Measurements from ENCODE around the gene PGAM2. TPM values are rescaled to one million over a fixed set of nuclear protein-coding genes. Genes with fewer than 3 reads are reported as not detected.

The PGAM2 gene
- polyA plus RNA-seq, 1 donor: 4.0 TPM

DNA sequence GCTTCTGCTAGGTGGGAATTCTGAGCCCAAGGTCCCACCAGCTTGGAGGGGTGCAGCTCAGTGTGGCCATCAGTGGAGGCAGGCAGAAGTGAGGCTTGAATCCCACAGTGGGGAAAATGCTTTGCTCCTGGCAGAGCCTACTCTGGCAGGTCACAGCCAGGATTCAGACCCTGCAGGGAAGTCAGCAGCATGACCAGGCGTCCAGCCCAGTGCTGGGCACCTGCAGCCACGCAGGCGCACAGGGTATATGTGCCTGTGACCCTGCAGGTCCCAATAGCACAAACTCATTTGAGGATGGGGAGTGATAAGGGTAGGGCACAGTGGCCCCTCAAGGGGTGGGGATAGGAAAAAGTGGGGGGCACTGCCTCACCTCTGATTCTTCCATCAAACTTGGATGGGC lies 30.4 kb upstream of the PGAM2 start:
- Histone ChIP-seq H3K4me3 (ENCODE audit: low read length) (no peak overlapping the region), H3K27ac (ENCODE audit: low read length) (no peak overlapping the region), H3K4me1 (ENCODE audit: control insufficient read depth, insufficient read depth, low read length) (no peaks in the 10 kb centered on the region), H3K27me3 (ENCODE audit: control insufficient read depth, insufficient read depth, low read length) (no peaks in the 10 kb centered on the region), H3K9me3 (ENCODE audit: control insufficient read depth, low read depth, low read length) (no peaks in the 10 kb centered on the region), H3K36me3 (ENCODE audit: control insufficient read depth, insufficient read depth, low read length) (no peaks in the 10 kb centered on the region)
- WGBS (ENCODE audit: insufficient coverage, low lambda C conversion rate): no CpG with 5 or more reads among the region's 3 CpGs
- DNase-seq: no peak

DNA sequence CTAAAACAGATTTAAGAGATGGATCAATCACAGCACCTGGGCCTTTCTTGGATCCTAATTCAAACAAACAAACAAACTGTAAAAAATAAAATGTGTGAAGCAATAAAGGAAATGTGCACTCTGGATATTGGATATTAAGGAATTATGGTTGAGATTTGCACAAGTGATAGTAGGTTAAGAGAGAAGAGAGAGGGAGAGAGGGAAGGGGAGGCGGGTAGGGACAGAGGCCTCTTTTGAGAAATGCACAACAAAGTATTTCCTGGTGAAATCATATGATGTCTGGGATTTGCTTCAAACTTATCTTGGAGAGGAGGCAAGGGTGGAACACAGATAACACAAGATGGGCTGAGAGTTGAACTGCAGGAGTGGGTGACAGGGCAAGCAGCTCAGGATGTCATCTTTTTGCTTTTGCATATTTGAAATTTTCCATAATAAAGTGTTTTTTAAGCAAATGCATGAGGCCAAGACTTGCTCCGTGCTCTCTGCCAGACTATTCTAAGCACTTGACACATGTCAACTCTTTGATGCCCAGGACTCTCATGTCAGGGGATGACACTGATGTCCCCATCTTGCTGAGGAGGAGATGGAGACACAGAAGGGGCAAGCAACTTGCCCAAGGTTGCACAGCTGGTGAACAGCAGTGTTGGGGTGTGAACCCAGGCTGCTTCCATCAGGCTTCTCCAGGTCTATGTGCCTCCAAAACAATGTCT lies 29.7 kb upstream of the PGAM2 start:
- no peaks in the 10 kb centered on the region for H3K4me1 ChIP-seq (ENCODE audit: control insufficient read depth, insufficient read depth, low read length)
- no peaks in the 10 kb centered on the region for H3K9me3 ChIP-seq (ENCODE audit: control insufficient read depth, low read depth, low read length)
- no peaks in the 10 kb centered on the region for H3K36me3 ChIP-seq (ENCODE audit: control insufficient read depth, insufficient read depth, low read length)
- no peak overlapping the region for H3K27ac ChIP-seq (ENCODE audit: low read length)
- WGBS (ENCODE audit: insufficient coverage, low lambda C conversion rate): no CpG with 5 or more reads among the region's 2 CpGs
- no peak for DNase-seq
- H3K27me3 ChIP-seq (ENCODE audit: control insufficient read depth, insufficient read depth, low read length): no peaks in the 10 kb centered on the region
- no peak overlapping the region for H3K4me3 ChIP-seq (ENCODE audit: low read length)

DNA sequence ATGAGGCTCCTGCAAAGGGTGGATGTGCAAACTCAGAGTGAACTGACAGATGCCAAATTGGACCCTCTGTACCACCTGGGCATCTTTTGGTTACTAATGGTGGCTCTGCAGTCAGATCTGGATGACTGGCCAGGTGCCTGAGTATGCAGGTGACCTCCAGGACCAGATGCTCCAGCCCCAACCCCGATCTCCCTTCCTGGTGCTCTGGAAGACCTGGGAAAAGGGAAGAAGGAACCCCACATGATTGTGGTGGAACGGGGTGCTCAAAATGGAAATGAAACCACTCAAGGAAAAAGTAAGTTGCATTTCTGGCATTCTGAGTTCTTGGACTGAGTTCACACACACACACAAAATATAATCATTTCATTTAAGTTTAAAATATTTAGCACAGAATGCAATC lies 29.0 kb upstream of the PGAM2 start:
- H3K27ac ChIP-seq (ENCODE audit: low read length): no peak overlapping the region
- H3K4me1 ChIP-seq (ENCODE audit: control insufficient read depth, insufficient read depth, low read length): no peaks in the 10 kb centered on the region
- no peaks in the 10 kb centered on the region for H3K27me3 ChIP-seq (ENCODE audit: control insufficient read depth, insufficient read depth, low read length)
- H3K9me3 ChIP-seq (ENCODE audit: control insufficient read depth, low read depth, low read length): no peaks in the 10 kb centered on the region
- DNase-seq: no peak
- H3K4me3 ChIP-seq (ENCODE audit: low read length): no peak overlapping the region
- no CpG with 5 or more reads among the region's 2 CpGs for WGBS (ENCODE audit: insufficient coverage, low lambda C conversion rate)
- H3K36me3 ChIP-seq (ENCODE audit: control insufficient read depth, insufficient read depth, low read length): no peaks in the 10 kb centered on the region

DNA sequence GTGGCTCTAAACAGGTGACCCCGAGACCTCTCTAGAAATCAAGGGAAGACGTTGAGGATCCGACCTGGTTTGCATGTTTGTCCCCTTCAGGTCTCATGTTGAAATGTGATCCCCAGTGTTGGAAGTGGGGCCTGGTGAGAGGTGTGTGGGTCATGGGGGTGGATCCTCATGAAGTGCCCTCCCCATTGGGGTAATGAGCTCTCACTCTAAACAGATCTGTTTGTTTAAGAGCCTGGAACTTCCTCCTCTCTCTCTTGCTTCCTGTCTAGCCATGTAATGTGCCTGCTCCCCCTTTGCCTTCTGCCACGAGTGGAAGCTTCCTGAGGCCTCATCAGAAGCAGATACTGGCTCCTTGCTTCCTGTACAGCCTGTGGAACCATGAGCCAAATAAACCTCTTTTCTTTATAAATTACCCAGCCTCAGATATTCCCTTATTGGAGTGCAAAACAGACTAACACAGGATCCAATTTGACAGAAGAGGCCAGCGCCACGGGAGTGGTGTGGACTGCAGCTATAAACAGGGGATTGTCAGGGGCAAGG lies 27.8 kb upstream of the PGAM2 start:
- H3K27ac ChIP-seq (ENCODE audit: low read length): no peak overlapping the region
- H3K36me3 ChIP-seq (ENCODE audit: control insufficient read depth, insufficient read depth, low read length): no peaks in the 10 kb centered on the region
- H3K4me1 ChIP-seq (ENCODE audit: control insufficient read depth, insufficient read depth, low read length): no peaks in the 10 kb centered on the region
- no peaks in the 10 kb centered on the region for H3K9me3 ChIP-seq (ENCODE audit: control insufficient read depth, low read depth, low read length)
- H3K27me3 ChIP-seq (ENCODE audit: control insufficient read depth, insufficient read depth, low read length): no peaks in the 10 kb centered on the region
- no peak overlapping the region for H3K4me3 ChIP-seq (ENCODE audit: low read length)
- no CpG with 5 or more reads among the region's 6 CpGs for WGBS (ENCODE audit: insufficient coverage, low lambda C conversion rate)
- no peak for DNase-seq

DNA sequence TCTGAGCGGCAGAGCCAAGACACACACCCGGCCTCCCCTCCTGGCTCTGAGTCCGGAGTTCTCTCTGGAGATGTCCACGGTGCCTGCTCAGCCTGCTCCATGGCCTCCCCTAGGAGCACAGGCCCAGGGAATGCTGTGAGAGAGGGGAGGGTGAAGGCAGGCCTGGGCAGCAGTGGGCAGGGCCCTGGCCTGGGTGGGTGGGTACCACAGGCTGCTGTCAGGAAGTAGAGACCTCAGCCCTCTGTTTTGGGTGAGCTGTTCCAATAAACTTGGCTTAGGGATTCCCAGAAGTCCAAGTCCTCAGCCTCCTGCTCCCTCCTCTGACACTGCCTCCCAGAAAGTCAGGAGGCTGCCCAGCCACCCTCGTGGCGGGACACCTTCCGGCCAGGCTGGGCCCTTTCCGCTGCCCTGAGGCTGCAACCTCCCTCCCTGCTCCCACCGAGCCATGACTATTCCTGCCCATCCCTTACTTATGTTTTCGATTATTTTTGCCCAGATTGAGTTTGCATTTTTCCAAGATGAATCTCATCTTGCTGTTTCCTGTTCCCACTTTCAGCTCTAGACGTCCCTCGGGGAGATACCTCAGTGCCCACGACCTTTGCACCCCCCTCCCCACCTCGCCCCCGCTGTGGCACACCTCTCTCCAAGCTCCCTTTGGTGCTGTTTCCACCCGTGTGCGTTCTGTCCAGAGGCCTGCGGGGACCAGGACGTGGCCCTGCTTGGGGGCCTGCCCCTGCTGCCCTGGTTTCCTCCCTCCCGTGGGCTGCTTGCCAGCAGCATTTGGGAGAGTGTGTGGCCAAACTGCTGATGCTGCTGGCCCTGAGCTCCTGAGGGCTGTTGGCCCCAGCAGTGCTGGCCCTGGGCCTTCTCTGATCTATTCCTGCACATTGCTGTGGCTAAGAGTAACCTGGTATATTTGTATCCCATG lies 22.8 kb upstream of the PGAM2 start:
- no peak overlapping the region for H3K27ac ChIP-seq (ENCODE audit: low read length)
- 93% methylated on average over 3 of the region's 20 CpGs for WGBS (ENCODE audit: insufficient coverage, low lambda C conversion rate)
- H3K36me3 ChIP-seq (ENCODE audit: control insufficient read depth, insufficient read depth, low read length): no peaks in the 10 kb centered on the region
- H3K9me3 ChIP-seq (ENCODE audit: control insufficient read depth, low read depth, low read length): no peaks in the 10 kb centered on the region
- no peaks in the 10 kb centered on the region for H3K4me1 ChIP-seq (ENCODE audit: control insufficient read depth, insufficient read depth, low read length)
- H3K4me3 ChIP-seq (ENCODE audit: low read length): no peak overlapping the region
- H3K27me3 ChIP-seq (ENCODE audit: control insufficient read depth, insufficient read depth, low read length): no peaks in the 10 kb centered on the region
- DNase-seq: no peak

DNA sequence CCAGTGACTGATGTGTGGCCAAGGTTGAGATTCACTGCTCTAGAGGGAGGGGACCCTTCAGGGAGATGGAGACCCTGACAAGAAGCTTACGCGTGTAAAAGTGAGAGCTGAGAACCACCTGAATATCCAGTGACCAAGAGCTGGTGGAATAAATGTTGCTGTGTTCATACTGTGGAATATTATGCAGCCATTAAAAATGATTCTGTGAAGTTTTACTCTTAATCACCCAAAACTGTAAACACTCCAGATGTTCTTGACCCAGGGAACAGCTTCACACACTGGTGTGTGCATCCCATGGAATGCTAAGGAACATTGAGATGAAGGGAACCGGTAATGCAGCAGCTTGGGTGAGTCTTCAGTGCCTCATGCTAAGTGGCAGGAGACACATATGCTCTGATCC lies 21.3 kb upstream of the PGAM2 start:
- no peak for DNase-seq
- WGBS (ENCODE audit: insufficient coverage, low lambda C conversion rate): no CpG with 5 or more reads among the region's 3 CpGs
- Histone ChIP-seq H3K27ac (ENCODE audit: low read length) (no peak overlapping the region), H3K27me3 (ENCODE audit: control insufficient read depth, insufficient read depth, low read length) (no peaks in the 10 kb centered on the region), H3K9me3 (ENCODE audit: control insufficient read depth, low read depth, low read length) (no peaks in the 10 kb centered on the region), H3K36me3 (ENCODE audit: control insufficient read depth, insufficient read depth, low read length) (no peaks in the 10 kb centered on the region), H3K4me3 (ENCODE audit: low read length) (no peak overlapping the region), H3K4me1 (ENCODE audit: control insufficient read depth, insufficient read depth, low read length) (no peaks in the 10 kb centered on the region)

DNA sequence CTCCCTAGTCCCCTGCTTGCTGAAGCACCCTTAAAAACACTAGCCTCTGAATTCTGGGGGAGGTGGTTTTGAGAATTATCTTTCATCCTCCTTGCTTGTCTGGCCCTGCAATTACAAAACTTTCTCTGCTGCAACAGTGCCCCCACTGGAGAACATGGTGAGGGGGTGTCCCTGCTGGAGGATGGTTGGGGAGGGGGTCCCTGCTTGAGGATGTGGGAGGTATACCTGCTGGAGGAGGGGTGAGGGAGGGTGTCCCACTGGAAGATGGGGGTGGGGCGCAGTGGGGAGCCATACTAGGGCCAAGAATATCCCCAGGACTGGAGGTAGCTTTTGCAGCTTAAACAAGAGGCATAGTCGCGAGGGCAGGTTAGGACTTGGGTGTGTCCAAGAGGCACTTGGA lies 20.2 kb upstream of the PGAM2 start:
- Histone ChIP-seq H3K9me3 (ENCODE audit: control insufficient read depth, low read depth, low read length) (no peaks in the 10 kb centered on the region), H3K4me3 (ENCODE audit: low read length) (no peak overlapping the region), H3K27me3 (ENCODE audit: control insufficient read depth, insufficient read depth, low read length) (no peaks in the 10 kb centered on the region), H3K36me3 (ENCODE audit: control insufficient read depth, insufficient read depth, low read length) (peaks cover 2% of the 10 kb centered on the region), H3K4me1 (ENCODE audit: control insufficient read depth, insufficient read depth, low read length) (no peaks in the 10 kb centered on the region), H3K27ac (ENCODE audit: low read length) (no peak overlapping the region)
- no CpG with 5 or more reads among the region's 3 CpGs for WGBS (ENCODE audit: insufficient coverage, low lambda C conversion rate)
- DNase-seq: no peak

DNA sequence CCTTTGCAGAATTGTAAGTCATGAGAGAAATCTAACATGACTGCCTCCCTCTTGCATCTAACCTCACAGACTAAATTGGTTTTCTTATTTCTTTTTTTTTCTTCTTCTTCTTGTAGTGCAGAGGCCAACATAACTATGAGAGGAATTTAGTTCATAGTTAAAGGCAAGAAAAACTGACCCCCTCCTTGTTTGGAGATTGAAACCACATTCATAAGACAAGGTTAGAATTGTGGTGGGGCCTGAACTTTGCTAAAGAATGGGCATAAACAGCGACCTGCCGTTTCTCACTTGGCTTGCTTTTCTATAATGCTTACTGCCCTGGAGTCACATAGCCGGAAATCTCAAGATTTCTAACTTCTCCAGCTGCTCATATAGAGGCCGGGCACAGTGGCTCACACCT lies 19.3 kb upstream of the PGAM2 start:
- DNase-seq: no peak
- no peak overlapping the region for H3K27ac ChIP-seq (ENCODE audit: low read length)
- no CpG with 5 or more reads among the region's 4 CpGs for WGBS (ENCODE audit: insufficient coverage, low lambda C conversion rate)

DNA sequence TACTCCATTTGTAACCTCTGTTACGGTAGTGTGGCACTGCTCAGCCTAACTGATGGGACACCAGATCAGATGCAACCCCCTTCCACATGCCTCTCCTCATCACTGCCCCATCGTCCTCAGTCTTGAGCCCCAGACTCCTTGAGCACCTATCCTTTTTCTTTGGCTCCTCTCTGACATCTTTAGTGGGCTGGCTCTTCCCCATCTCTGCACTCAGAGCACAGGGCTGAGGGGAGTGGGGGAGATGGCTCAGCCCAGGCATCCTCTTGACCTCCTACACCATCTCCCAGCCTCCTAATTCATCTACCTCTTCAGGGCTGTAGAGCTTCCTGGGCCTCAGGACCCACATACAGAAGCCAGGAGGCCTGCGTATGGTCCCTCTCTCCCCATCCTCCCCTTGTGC lies 18.4 kb upstream of the PGAM2 start:
- no peak for DNase-seq
- no CpG with 5 or more reads among the region's 3 CpGs for WGBS (ENCODE audit: insufficient coverage, low lambda C conversion rate)
- no peaks in the 10 kb centered on the region for H3K4me1 ChIP-seq (ENCODE audit: control insufficient read depth, insufficient read depth, low read length)
- no peak overlapping the region for H3K4me3 ChIP-seq (ENCODE audit: low read length)
- peaks cover 20% of the 10 kb centered on the region for H3K36me3 ChIP-seq (ENCODE audit: control insufficient read depth, insufficient read depth, low read length)
- no peaks in the 10 kb centered on the region for H3K9me3 ChIP-seq (ENCODE audit: control insufficient read depth, low read depth, low read length)
- no peak overlapping the region for H3K27ac ChIP-seq (ENCODE audit: low read length)
- H3K27me3 ChIP-seq (ENCODE audit: control insufficient read depth, insufficient read depth, low read length): no peaks in the 10 kb centered on the region

More for the DNA sequence above, 19.3 kb upstream of the PGAM2 start:
- Histone ChIP-seq H3K9me3 (ENCODE audit: control insufficient read depth, low read depth, low read length) (no peaks in the 10 kb centered on the region), H3K27me3 (ENCODE audit: control insufficient read depth, insufficient read depth, low read length) (no peaks in the 10 kb centered on the region), H3K36me3 (ENCODE audit: control insufficient read depth, insufficient read depth, low read length) (peaks cover 11% of the 10 kb centered on the region), H3K4me3 (ENCODE audit: low read length) (no peak overlapping the region), H3K4me1 (ENCODE audit: control insufficient read depth, insufficient read depth, low read length) (no peaks in the 10 kb centered on the region)

DNA sequence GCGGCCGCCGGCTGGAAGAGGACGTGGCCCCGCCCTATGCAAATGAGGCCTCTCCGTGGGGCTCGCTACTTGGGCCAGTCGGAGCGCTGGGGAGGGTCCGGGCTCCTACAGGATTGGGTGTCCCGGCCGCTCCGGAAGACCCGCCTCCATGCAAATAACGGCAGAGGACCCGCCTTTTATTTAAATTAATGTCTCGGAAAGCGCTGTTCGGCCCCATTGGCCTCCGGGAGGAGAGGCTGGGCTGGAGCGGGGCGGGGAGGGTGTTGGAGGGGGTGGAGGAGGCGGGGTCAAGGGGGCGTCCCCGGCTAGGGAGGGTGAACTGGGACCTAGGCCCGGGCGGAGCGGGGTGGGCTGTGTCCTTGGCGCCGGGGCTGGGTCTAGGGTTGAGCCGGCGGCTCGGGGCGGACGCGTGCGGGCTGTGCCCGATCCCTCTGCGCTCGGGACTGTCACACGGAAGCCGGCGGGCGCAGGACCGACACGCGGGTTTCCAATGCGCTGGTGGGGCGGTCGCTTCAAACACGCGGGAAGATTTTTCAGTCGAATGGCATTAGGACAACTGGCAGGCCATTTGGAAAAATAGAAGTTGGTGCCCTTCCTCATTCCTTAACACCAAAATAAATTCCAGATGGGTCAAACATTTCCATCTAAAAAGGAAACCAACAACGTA lies 17.3 kb upstream of the PGAM2 start:
- no peaks in the 10 kb centered on the region for H3K27me3 ChIP-seq (ENCODE audit: control insufficient read depth, insufficient read depth, low read length)
- H3K4me1 ChIP-seq (ENCODE audit: control insufficient read depth, insufficient read depth, low read length): no peaks in the 10 kb centered on the region
- peak overlapping the region; percentile 92 for H3K27ac ChIP-seq (ENCODE audit: low read length)
- DNase-seq: peak; percentile 98 to 99
- H3K36me3 ChIP-seq (ENCODE audit: control insufficient read depth, insufficient read depth, low read length): peaks cover 31% of the 10 kb centered on the region
- H3K9me3 ChIP-seq (ENCODE audit: control insufficient read depth, low read depth, low read length): no peaks in the 10 kb centered on the region
- H3K4me3 ChIP-seq (ENCODE audit: low read length): peak overlapping the region; percentile 96
- WGBS (ENCODE audit: insufficient coverage, low lambda C conversion rate): 14% methylated on average over 1 of the region's 54 CpGs

Data from large intestine (tissue), 3 donors.